Fibroblast of mammary gland (primary cell): ENCODE results near the gene MAN1B1.

Experiments
- DNase-seq: peaks from one replicate; pipeline ENCODE4 v3.0.0-alpha.2; 2010; ENCODE audit warnings: low read depth
- H3K4me3 ChIP-seq: 2 replicates; pipeline ENCODE4 v1.5.1; 2011; ENCODE audit warnings: low read depth, mild to moderate bottlenecking, low read length, moderate library complexity; ENCODE audit not compliant: control insufficient read depth
- TF ChIP-seq, protein P1 (sequence below): conservative IDR thresholded peaks from 2 replicates; pipeline ENCODE4 v1.5.1; 2011; ENCODE audit warnings: low read depth, low read length, inconsistent platforms; ENCODE audit not compliant: control insufficient read depth, insufficient read depth

Gene MAN1B1

DNA sequence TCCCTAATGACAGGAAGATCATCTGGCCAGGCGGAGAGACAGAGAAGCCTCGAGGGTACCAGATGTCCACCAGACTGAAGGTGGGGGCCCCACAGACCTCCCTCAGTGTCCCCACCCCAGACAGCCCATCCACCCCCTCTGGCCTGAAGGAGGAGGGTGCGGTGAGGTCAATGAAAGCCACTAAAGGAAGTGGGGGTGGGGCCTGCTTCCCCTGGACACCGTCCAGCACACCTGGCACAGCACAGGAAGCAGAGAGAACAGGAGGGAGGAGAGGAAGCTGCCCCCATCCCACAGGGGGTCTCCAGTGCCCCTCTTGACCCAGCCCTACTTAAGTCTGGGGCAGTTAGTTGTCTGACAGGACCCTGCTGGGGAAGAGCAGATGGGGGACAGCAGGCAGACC, 71.8 kb downstream of the MAN1B1 start:
- H3K4me3 ChIP-seq = no peak overlapping the region

More for the DNA sequence above, 71.8 kb downstream of the MAN1B1 start:
- TF ChIP-seq, protein P1, sequence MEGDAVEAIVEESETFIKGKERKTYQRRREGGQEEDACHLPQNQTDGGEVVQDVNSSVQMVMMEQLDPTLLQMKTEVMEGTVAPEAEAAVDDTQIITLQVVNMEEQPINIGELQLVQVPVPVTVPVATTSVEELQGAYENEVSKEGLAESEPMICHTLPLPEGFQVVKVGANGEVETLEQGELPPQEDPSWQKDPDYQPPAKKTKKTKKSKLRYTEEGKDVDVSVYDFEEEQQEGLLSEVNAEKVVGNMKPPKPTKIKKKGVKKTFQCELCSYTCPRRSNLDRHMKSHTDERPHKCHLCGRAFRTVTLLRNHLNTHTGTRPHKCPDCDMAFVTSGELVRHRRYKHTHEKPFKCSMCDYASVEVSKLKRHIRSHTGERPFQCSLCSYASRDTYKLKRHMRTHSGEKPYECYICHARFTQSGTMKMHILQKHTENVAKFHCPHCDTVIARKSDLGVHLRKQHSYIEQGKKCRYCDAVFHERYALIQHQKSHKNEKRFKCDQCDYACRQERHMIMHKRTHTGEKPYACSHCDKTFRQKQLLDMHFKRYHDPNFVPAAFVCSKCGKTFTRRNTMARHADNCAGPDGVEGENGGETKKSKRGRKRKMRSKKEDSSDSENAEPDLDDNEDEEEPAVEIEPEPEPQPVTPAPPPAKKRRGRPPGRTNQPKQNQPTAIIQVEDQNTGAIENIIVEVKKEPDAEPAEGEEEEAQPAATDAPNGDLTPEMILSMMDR = no peak
- no peak for DNase-seq
